ENCODE data around the gene CPLX1.

CPLX1 gene

GRCh38 chr4:835148-836002 is 9.4 kb upstream of the CPLX1 start:
- TF ChIP-seq CTCF (conservative IDR thresholded peaks at IDR 0.05; ENCODE audit: low read length) (no peak), EZH2phosphoT487 (IDR thresholded peaks at IDR 0.05; ENCODE audit: borderline replicate concordance) (no peak)
- H3K36me3 ChIP-seq (ENCODE audit: insufficient read depth, low read length) = no peaks in the 10 kb centered on the region

GRCh38 chr4:834368-835147 is 8.6 kb upstream of the CPLX1 start:
- no peak overlapping the region for H3K4me2 ChIP-seq (ENCODE audit: low read depth, low read length, poor library complexity, severe bottlenecking)
- no peaks in the 10 kb centered on the region for H3K4me1 ChIP-seq (ENCODE audit: insufficient read depth, low read length, poor library complexity, severe bottlenecking)
- H3K36me3 ChIP-seq (ENCODE audit: insufficient read depth, low read length) = no peaks in the 10 kb centered on the region
- H3K9me2 ChIP-seq (replicated peaks; ENCODE audit: low read depth, low read length) = no peaks in the 10 kb centered on the region
- H3K9ac ChIP-seq (ENCODE audit: low read depth, low read length, poor library complexity, severe bottlenecking) = no peak overlapping the region
- no peaks in the 10 kb centered on the region for H3K27me3 ChIP-seq (ENCODE audit: insufficient read depth, low read length, poor library complexity, severe bottlenecking)
- TF ChIP-seq CTCF (conservative IDR thresholded peaks at IDR 0.05; ENCODE audit: low read length) (no peak), EZH2phosphoT487 (IDR thresholded peaks at IDR 0.05; ENCODE audit: borderline replicate concordance) (no peak)
- H4K20me1 ChIP-seq (ENCODE audit: insufficient read depth, low read length, poor library complexity, severe bottlenecking) = no peaks in the 10 kb centered on the region
- no peaks in the 10 kb centered on the region for H3K79me2 ChIP-seq (ENCODE audit: insufficient read depth, low read length)
- H3K4me3 ChIP-seq (ENCODE audit: low read length, poor library complexity, severe bottlenecking) = no peak overlapping the region
- no peaks in the 10 kb centered on the region for H3F3A ChIP-seq (ENCODE audit: low read depth)
- peaks cover 28% of the 10 kb centered on the region; the same call in 1 of the 2 replicates for H3K9me3 ChIP-seq (ENCODE audit: insufficient read depth, low read depth, low read length)
- H2AFZ ChIP-seq (ENCODE audit: low read length) = no peak overlapping the region

More at GRCh38 chr4:835148-836002, 9.4 kb upstream of the CPLX1 start:
- H3K4me3 ChIP-seq (ENCODE audit: low read length, poor library complexity, severe bottlenecking) = no peak overlapping the region
- H2AFZ ChIP-seq (ENCODE audit: low read length) = no peak overlapping the region
- no peaks in the 10 kb centered on the region for H3K27me3 ChIP-seq (ENCODE audit: insufficient read depth, low read length, poor library complexity, severe bottlenecking)
- no peaks in the 10 kb centered on the region for H3K4me1 ChIP-seq (ENCODE audit: insufficient read depth, low read length, poor library complexity, severe bottlenecking)
- H3K4me2 ChIP-seq (ENCODE audit: low read depth, low read length, poor library complexity, severe bottlenecking) = no peak overlapping the region
- no peaks in the 10 kb centered on the region for H3F3A ChIP-seq (ENCODE audit: low read depth)
- no peak overlapping the region for H3K9ac ChIP-seq (ENCODE audit: low read depth, low read length, poor library complexity, severe bottlenecking)
- H3K9me3 ChIP-seq (ENCODE audit: insufficient read depth, low read depth, low read length) = peaks cover 28% of the 10 kb centered on the region; the same call in 1 of the 2 replicates
- no peaks in the 10 kb centered on the region for H4K20me1 ChIP-seq (ENCODE audit: insufficient read depth, low read length, poor library complexity, severe bottlenecking)
- no peaks in the 10 kb centered on the region for H3K79me2 ChIP-seq (ENCODE audit: insufficient read depth, low read length)
- H3K9me2 ChIP-seq (replicated peaks; ENCODE audit: low read depth, low read length) = no peaks in the 10 kb centered on the region

GRCh38 chr4:833731-834367 is 7.9 kb upstream of the CPLX1 start:
- Histone ChIP-seq H2AFZ (ENCODE audit: low read length) (no peak overlapping the region), H3F3A (ENCODE audit: low read depth) (no peaks in the 10 kb centered on the region), H3K9me3 (ENCODE audit: insufficient read depth, low read depth, low read length) (peaks cover 28% of the 10 kb centered on the region; the same call in 1 of the 2 replicates), H3K9ac (ENCODE audit: low read depth, low read length, poor library complexity, severe bottlenecking) (no peak overlapping the region), H3K27me3 (ENCODE audit: insufficient read depth, low read length, poor library complexity, severe bottlenecking) (no peaks in the 10 kb centered on the region), H3K79me2 (ENCODE audit: insufficient read depth, low read length) (no peaks in the 10 kb centered on the region), H3K4me1 (ENCODE audit: insufficient read depth, low read length, poor library complexity, severe bottlenecking) (no peaks in the 10 kb centered on the region), H3K4me2 (ENCODE audit: low read depth, low read length, poor library complexity, severe bottlenecking) (no peak overlapping the region), H3K9me2 (replicated peaks; ENCODE audit: low read depth, low read length) (no peaks in the 10 kb centered on the region), H4K20me1 (ENCODE audit: insufficient read depth, low read length, poor library complexity, severe bottlenecking) (no peaks in the 10 kb centered on the region), H3K4me3 (ENCODE audit: low read length, poor library complexity, severe bottlenecking) (no peak overlapping the region), H3K36me3 (ENCODE audit: insufficient read depth, low read length) (no peaks in the 10 kb centered on the region)
- TF ChIP-seq CTCF (conservative IDR thresholded peaks at IDR 0.05; ENCODE audit: low read length) (no peak), EZH2phosphoT487 (IDR thresholded peaks at IDR 0.05; ENCODE audit: borderline replicate concordance) (no peak)
